ENCODE measurements around the gene KCNQ5.

The KCNQ5 gene

DNA sequence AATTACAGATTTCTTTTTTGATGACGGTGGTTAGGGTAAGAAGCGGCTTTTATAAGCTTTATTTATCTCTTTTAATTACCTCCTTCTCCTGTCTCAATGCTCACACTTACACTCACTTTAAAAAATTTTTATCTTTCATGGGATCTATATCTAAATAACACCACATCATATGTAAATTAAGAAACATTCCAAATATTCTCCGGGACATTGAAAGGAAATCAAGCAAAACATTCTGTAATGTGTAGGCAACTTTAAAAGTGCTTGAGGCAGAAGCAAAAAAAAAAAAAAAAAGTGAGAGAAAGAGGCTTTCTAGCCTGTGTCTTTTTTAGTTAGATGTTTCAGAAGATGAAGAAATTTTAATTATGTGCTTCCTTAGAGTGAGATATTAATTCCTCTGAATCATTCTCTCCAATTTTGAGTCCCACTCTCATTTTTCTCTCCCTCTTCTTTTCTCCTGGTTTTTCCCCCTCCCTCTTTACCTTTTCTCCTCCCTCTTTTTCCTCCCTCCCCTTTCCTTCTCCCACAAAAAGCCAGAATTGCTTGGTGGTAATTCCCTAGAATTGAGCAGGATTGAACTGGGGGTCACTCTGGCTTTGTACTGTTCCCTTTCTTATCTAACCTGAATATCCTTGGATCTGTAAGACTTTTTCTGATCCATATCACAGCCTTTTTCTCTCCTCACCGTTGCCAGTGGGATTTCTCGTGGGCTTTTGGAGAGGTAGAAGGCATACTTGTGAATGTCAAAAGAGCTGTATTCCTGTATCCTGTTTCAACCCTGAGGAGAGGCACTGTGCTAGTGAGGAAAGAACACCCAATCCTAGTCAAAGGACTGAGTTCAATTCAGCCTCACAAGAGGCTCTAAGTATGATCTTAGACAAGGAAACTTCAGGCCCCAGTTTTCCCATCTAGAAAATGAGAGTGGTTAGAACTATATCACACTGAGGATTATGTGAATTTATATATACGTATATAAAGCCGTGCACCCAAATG, 30.4 kb downstream of the KCNQ5 start:
- Mint-ChIP-seq H3K27ac (no peak overlapping the region), H3K27me3 (no peaks in the 10 kb centered on the region), H3K4me3 (no peak overlapping the region), H3K4me1 (peaks cover 68% of the 10 kb centered on the region), H3K9me3 (no peaks in the 10 kb centered on the region), H3K36me3 (peaks cover 3% of the 10 kb centered on the region)
- ATAC-seq: no peak

DNA sequence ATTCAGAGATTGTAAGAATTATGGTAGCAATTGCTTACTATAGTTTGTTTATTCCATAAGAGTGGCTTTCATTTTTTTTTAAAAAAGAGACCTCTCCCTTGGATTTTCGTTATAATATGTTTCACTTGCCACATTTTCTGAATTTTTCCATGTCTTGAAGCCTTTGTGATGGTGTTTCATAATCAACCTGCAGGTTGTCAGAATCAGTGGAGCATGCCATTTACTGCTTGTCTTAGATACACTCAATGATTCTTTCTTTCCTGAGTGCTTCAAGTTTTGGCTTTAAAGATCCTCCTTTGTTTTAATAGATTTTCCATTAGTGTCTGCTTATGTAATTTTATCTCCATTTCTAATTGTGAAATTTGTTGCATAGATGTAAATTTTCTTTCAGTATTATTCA, 31.2 kb downstream of the KCNQ5 start:
- Mint-ChIP-seq H3K4me3 (no peak overlapping the region), H3K27ac (no peak overlapping the region), H3K36me3 (no peaks in the 10 kb centered on the region), H3K27me3 (no peaks in the 10 kb centered on the region), H3K9me3 (no peaks in the 10 kb centered on the region), H3K4me1 (peaks cover 65% of the 10 kb centered on the region)
- ATAC-seq: no peak

DNA sequence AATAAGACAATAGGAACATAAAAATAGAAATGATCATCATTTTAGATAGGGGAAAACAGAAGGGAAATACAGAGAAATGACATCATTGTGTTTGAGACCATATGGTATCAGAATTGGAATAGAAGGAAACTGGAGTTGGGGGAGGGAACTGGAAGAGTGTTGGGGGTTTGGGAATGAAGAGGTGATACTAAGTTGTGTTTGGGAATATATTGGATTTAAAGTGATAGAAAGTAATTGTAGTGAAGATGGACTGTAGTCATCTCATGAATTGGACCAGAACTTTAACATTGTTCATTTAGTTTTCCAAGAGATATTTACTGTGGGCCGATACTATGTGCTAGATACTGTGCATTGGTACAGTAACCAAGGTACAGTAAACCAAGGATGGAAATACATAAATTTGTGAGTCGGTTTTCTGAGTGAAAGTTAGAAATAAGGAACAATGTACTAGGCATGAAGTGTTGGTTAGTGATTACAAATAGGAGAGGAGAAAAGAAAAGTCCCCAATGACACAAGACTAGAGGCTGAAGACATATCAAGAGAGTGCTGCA, 32.3 kb downstream of the KCNQ5 start:
- no peak overlapping the region for H3K4me3 Mint-ChIP-seq
- peak overlapping the region; percentile 68 for H3K27ac Mint-ChIP-seq
- H3K4me1 Mint-ChIP-seq: peaks cover 54% of the 10 kb centered on the region
- ATAC-seq: peak; percentile 88
- H3K36me3 Mint-ChIP-seq: peaks cover 3% of the 10 kb centered on the region
- H3K27me3 Mint-ChIP-seq: no peaks in the 10 kb centered on the region
- no peaks in the 10 kb centered on the region for H3K9me3 Mint-ChIP-seq

DNA sequence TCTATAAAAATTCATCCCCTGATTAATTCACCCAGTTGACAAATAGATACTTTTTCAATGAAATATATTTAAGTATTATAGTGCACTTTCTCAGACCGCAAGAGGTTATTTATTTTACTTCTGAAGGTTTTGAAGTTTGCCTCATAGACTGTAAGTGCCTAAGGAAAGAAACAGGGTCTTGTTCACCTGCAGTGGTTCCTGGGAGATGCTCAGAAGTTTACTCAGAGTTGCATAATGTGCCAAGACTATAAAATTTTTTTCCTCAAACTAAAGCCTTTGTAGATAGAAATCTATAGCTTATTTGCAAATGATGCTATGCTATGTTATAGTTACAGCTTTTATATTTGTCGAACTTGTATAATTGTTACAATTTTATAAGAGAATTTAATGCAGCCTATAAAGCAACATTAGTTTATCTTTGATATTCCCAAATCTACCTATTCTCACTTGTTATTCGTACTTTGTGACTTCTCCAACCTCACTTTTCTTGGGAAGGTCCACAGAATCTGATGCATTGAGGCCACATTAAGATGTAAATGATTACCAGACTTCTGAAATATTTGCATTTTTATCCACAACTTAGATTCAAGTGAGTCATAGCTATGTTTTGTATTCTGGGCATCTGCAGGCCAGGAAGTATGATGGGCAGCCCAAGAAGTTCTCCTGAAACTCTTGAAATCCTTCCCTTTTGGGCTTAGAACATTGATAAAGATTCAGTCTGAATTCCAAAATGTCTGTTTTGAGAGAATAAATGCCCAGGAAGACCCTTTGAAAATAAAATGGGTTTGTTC, 35.7 kb downstream of the KCNQ5 start:
- no peak overlapping the region for H3K4me3 Mint-ChIP-seq
- H3K4me1 Mint-ChIP-seq: peaks cover 28% of the 10 kb centered on the region
- H3K36me3 Mint-ChIP-seq: peaks cover 6% of the 10 kb centered on the region
- no peaks in the 10 kb centered on the region for H3K9me3 Mint-ChIP-seq
- no peaks in the 10 kb centered on the region for H3K27me3 Mint-ChIP-seq
- ATAC-seq: no peak
- no peak overlapping the region for H3K27ac Mint-ChIP-seq

DNA sequence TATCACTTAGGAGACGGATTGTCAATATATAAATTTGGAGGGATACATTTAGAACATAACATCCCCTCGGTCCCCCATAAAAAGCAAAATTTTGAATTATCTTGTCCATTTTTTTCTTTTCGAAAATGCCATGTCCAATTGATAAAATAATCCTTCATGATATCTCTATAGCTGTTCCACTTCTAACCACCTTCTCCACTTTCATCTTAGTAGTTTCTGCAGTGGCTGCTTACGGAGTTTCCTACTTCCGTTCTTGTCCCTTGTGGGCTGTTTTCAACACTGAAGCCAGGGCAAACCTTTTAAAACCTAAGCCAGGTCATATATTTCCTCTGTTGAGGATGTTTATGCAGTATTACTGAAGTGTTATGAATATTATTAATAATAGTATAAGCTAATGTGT, 37.9 kb downstream of the KCNQ5 start:
- Mint-ChIP-seq H3K4me3 (no peak overlapping the region), H3K4me1 (peaks cover 8% of the 10 kb centered on the region), H3K36me3 (peaks cover 6% of the 10 kb centered on the region), H3K27me3 (no peaks in the 10 kb centered on the region), H3K9me3 (no peaks in the 10 kb centered on the region), H3K27ac (no peak overlapping the region)
- no peak for ATAC-seq

DNA sequence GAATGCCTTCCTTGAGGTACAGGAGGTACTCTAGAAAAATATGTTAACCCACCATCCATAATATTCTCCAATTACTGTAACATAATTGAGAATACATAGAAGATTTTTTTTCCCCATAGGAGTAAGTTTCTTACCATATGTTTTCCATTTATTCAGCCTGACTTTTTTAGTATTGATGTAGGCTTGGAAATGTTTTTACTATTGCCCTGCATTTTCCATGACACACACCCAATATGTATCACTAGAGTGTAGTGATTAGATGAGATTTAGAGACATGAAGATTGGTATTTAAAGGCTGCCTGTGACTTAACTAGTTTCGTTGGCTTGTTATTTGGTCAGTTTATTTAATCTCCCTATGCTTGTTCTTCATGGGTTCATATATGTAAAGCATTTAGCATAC, 39.5 kb downstream of the KCNQ5 start:
- peaks cover 6% of the 10 kb centered on the region for H3K36me3 Mint-ChIP-seq
- no peak for ATAC-seq
- H3K9me3 Mint-ChIP-seq: no peaks in the 10 kb centered on the region
- H3K27me3 Mint-ChIP-seq: no peaks in the 10 kb centered on the region
- no peaks in the 10 kb centered on the region for H3K4me1 Mint-ChIP-seq
- H3K27ac Mint-ChIP-seq: no peak overlapping the region
- H3K4me3 Mint-ChIP-seq: no peak overlapping the region

DNA sequence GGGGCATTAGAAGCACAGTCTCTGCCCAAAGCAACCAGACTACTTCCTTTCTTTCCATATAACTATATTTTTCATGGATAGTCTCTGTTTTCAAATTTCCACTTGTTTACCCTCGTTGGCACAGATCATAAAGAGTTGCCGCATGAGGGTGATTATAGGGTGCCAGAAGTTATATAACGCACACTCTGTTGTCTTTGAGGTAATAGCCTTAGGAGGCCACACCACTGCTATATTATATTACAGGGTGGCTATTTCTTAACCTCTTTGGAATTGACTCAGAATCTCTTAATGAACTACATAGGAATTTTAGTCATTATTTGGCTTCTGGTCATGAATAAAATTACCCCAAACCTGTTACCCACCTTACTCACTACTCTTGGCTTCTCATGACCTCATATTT, 43.7 kb downstream of the KCNQ5 start:
- H3K4me1 Mint-ChIP-seq: peaks cover 13% of the 10 kb centered on the region
- H3K4me3 Mint-ChIP-seq: no peak overlapping the region
- no peaks in the 10 kb centered on the region for H3K27me3 Mint-ChIP-seq
- H3K36me3 Mint-ChIP-seq: no peaks in the 10 kb centered on the region
- H3K27ac Mint-ChIP-seq: no peak overlapping the region
- H3K9me3 Mint-ChIP-seq: no peaks in the 10 kb centered on the region
- ATAC-seq: no peak

DNA sequence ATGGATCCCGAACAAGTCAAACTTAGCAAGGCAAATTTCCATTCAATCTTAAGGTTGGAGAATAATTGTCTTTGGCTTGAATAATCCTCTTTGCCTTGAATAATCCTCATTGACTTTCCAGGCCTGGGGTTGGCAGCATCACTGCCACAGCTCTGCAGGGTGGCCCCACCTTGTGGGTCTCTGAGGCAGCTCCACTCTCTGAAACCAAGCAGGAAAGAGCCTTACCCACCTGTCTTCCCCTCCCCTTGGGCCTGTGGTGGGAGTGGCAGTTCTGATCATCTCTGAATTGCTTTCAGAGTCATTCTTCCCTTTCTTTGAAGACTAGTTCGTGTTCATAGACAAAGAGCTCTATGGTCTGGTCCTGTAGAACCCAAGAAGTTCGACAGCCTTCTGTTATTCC, 47.5 kb downstream of the KCNQ5 start:
- peaks cover 13% of the 10 kb centered on the region for H3K4me1 Mint-ChIP-seq
- no peaks in the 10 kb centered on the region for H3K27me3 Mint-ChIP-seq
- no peaks in the 10 kb centered on the region for H3K9me3 Mint-ChIP-seq
- H3K27ac Mint-ChIP-seq: peak overlapping the region; percentile 31
- H3K4me3 Mint-ChIP-seq: no peak overlapping the region
- H3K36me3 Mint-ChIP-seq: peaks cover 6% of the 10 kb centered on the region
- ATAC-seq: no peak

DNA sequence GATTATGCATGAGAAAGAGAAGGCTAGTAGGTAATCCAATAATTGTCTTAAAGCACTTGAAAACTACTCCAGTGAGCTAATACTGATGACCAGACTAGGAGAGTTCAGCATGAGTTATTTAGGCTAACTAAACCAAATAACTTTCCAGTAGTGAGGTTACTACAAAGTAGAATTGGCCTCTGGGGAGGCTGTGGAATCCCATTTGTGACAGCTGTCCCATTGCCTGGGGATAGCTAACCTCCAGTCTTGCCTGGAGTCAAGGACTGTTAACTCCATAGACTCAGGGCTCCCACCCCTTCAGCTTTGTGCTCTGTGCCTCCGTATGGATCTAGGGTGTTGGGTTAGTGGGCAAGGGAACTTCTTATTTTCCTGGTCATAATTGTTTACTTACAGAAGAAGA, 51.0 kb downstream of the KCNQ5 start:
- peaks cover 6% of the 10 kb centered on the region for H3K36me3 Mint-ChIP-seq
- H3K9me3 Mint-ChIP-seq: no peaks in the 10 kb centered on the region
- no peaks in the 10 kb centered on the region for H3K27me3 Mint-ChIP-seq
- H3K4me3 Mint-ChIP-seq: no peak overlapping the region
- H3K4me1 Mint-ChIP-seq: peaks cover 13% of the 10 kb centered on the region
- no peak for ATAC-seq
- no peak overlapping the region for H3K27ac Mint-ChIP-seq

DNA sequence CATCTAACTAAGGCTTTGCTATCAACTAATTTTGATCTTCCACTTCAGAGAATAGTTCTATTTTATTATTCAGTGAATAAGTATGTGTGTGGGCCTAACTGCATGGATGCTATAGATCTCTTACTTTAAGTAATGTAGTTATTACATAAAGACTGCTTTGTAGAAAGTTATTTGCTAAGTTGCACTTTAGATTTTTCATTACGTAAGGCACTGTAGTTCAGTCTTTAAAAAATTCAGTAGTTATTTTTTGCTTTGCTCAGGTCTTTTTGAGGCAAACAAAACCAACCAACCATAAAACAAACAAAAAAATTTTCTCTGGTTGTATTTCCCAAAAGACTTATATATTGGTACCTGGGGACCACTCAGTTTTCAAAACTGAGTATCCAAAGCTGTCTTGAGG, 53.0 kb downstream of the KCNQ5 start:
- no peak overlapping the region for H3K4me3 Mint-ChIP-seq
- H3K4me1 Mint-ChIP-seq: peaks cover 3% of the 10 kb centered on the region
- no peaks in the 10 kb centered on the region for H3K9me3 Mint-ChIP-seq
- H3K27ac Mint-ChIP-seq: no peak overlapping the region
- H3K36me3 Mint-ChIP-seq: peaks cover 10% of the 10 kb centered on the region
- no peak for ATAC-seq
- H3K27me3 Mint-ChIP-seq: no peaks in the 10 kb centered on the region

DNA sequence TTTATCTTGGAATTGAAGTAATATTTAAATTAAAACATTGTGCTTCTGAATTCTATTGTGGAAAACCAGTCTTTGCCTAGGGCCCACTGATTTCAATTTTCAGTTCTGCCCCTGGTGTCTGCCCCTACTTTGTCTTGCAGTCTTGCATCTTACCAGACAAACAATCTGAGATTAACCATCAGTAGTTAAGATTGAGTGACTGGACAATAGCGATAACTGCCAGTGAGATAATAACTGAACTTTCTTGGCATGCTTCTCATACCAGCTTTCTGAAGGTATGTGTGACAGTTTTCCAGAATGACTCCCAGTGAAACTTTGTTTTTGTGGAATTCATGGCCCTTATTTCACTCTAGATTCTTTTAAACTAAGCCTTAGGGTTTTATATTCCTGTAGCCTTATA, 53.5 kb downstream of the KCNQ5 start:
- Mint-ChIP-seq H3K27me3 (no peaks in the 10 kb centered on the region), H3K4me1 (peaks cover 2% of the 10 kb centered on the region), H3K9me3 (no peaks in the 10 kb centered on the region), H3K36me3 (peaks cover 10% of the 10 kb centered on the region), H3K4me3 (no peak overlapping the region), H3K27ac (no peak overlapping the region)
- no peak for ATAC-seq

DNA sequence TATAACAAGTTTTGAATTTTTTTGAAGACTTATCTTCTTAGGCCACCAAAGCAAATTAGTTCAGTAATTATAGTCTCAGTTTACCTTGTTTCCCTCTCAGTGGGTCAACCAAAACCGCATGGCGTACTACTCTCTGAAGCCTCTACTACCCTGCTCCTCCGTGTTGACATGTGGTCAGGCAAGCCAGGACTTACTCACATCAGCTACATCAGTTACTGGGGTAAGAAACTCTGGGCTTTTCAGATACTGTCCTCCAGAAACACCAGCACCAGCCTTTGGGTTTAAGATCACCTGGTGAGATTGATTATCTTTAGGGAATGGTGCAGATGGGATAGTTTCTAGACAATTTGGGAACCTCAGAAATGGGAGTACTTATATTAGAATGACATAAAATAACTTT, 55.1 kb downstream of the KCNQ5 start:
- H3K4me1 Mint-ChIP-seq: peaks cover 6% of the 10 kb centered on the region
- H3K9me3 Mint-ChIP-seq: no peaks in the 10 kb centered on the region
- ATAC-seq: no peak
- no peak overlapping the region for H3K4me3 Mint-ChIP-seq
- peaks cover 5% of the 10 kb centered on the region for H3K36me3 Mint-ChIP-seq
- H3K27ac Mint-ChIP-seq: no peak overlapping the region
- H3K27me3 Mint-ChIP-seq: no peaks in the 10 kb centered on the region

DNA sequence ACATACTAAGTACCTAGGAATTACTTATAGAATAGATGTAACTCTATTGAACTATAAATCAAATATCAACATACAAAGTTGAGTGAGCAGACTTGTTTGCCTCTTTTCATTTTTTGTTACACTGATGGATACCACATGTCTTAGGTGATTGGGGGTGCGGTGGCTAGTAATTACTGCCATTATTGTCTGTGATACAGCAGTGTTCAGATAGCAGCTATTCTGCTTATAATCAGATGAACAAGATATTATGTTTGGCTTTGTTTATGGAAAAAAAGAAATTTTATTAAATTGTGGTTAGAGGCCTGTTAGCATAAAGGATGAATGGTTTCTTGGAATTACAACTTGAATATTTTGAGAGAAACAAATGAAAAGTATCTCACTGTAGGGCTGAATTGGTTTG, 55.9 kb downstream of the KCNQ5 start:
- peaks cover 6% of the 10 kb centered on the region for H3K4me1 Mint-ChIP-seq
- H3K4me3 Mint-ChIP-seq: no peak overlapping the region
- no peak overlapping the region for H3K27ac Mint-ChIP-seq
- no peaks in the 10 kb centered on the region for H3K9me3 Mint-ChIP-seq
- H3K36me3 Mint-ChIP-seq: peaks cover 5% of the 10 kb centered on the region
- no peak for ATAC-seq
- no peaks in the 10 kb centered on the region for H3K27me3 Mint-ChIP-seq

DNA sequence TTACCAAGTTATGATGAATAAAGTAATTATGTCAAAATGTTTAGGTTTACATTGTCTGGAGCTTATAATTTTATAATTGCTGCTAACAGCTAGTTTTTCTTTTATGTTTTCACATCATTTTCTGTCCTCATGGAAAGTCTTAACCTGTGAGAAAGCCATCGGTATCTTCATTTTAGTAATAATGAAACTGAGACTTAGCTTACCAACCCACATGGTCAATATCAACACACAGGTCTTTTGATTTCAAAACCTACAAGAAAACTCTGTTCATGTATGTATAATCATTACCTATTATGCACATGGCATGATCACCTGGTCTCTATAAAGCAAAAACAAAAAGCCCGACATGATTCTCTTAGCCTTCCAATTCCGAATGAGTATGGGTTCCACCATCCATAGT, 61.9 kb downstream of the KCNQ5 start:
- Mint-ChIP-seq H3K36me3 (peaks cover 6% of the 10 kb centered on the region), H3K27me3 (no peaks in the 10 kb centered on the region), H3K9me3 (no peaks in the 10 kb centered on the region), H3K4me3 (no peak overlapping the region), H3K27ac (peak overlapping the region; percentile 66), H3K4me1 (peaks cover 18% of the 10 kb centered on the region)
- peak; percentile 71 for ATAC-seq

DNA sequence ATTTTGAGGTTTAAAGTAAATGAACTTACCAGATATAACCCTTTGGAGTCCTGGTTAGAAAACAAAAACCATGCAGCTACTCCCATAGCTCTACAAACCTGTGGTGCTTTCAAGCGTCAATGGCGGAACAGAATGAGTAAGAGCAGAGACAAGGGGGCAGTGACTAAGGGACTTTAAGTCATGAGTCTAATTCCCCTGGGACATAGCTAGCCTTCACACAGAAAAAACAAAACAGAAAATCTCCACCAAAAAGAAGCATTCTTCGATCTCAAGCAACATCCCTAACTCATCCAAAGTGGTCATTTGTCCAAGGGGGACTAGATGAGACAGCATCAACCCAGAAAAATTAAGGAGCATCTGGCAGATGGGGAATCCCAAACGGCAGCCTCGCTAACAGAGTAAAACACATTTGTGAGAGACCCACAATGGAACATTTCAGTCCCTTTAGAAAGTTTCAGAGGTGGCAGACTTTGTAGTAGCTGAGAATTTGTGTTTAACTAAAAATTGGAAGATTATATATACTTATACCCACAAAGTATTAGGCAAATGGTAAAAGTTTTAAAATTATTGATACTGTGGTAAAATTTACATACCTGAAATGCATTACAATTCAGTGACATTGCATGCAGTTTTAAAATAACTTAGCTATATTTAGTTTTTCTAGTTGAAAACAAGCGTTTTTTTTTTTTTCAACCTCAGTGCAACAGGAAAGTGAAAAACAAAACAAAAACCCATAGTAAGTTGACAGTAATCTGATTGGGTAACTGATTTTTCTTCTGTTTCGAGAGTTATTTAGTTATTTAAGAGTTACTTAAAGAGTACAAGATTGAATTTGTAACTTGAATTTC, 67.5 kb downstream of the KCNQ5 start:
- H3K36me3 Mint-ChIP-seq: peaks cover 14% of the 10 kb centered on the region
- peaks cover 24% of the 10 kb centered on the region for H3K4me1 Mint-ChIP-seq
- H3K9me3 Mint-ChIP-seq: no peaks in the 10 kb centered on the region
- peak overlapping the region; percentile 98 for H3K27ac Mint-ChIP-seq
- H3K27me3 Mint-ChIP-seq: no peaks in the 10 kb centered on the region
- peak overlapping the region; percentile 93 for H3K4me3 Mint-ChIP-seq
- peak; percentile 97 for ATAC-seq

Measured in stimulated activated memory B cell treated with anti-CD40 and anti-IgM and Interleukin-4, amounts not matched to agents 10 μg/mL and 1 μg/mL and 100 μg/mL, for 72 hours (primary cell).